Measurements from ENCODE around the gene B4GALT4.

Gene B4GALT4

DNA sequence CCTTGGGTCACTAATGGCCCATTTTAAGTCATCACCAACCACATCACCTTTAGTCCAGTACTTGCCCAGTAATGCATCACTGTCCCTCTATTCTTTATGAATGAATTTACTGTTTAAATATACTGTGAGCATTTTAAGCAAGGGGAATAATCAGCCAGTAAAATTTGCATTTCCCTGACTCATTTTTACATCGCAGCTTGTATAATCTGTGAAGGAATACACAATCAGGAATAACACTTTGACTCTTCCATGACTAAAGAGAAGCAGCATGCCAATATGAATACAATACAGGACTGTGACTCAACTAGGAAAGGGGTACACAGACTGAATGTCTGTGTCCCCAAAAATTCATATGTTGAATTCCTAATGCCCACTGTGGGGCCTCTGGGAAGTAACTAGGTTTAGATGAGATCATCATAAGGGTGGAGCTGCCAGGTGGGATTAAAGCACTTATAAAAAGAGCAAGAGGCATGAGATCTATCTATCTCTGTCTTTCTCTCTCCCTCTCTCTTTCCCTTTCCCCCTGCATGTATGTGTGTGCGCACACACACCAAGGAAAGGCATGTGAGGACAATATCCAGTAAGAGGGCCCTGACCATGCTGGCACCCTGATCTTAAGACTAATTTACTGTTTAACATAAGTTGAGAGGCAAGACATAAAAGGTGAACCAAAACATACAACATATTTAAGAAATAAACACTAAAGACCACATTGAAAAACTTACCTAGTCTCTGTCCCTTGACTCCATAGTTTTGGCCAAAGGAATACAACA is 12.1 kb downstream of the B4GALT4 start:
- H3K79me1 ChIP-seq (ENCODE audit: low read depth, low read length) = no peaks in the 10 kb centered on the region
- no peak overlapping the region for H4K8ac ChIP-seq (ENCODE audit: low read depth, low read length)
- no peak overlapping the region for H4K91ac ChIP-seq (ENCODE audit: low read depth, low read length, poor library complexity)
- no peaks in the 10 kb centered on the region for H3K9me3 ChIP-seq (replicated peaks in 1 of 2; ENCODE audit: control insufficient read depth in 2 of 2, insufficient read depth in 1 of 2, low read depth in 1 of 2, low read length in 2 of 2)
- peaks cover 30 to 83% of the 10 kb centered on the region in 2 donors for H3K36me3 ChIP-seq (replicated peaks in 1 of 2; ENCODE audit: control insufficient read depth in 2 of 2, insufficient read depth in 2 of 2, low read length in 2 of 2)
- H3K23ac ChIP-seq (ENCODE audit: low read depth, low read length, poor library complexity) = no peak overlapping the region
- no peak for DNase-seq (ENCODE audit: low spot score)
- no peak overlapping the region for H2AFZ ChIP-seq (ENCODE audit: low read length)
- no peak overlapping the region for H3K4me3 ChIP-seq (ENCODE audit: low read length in 2 of 2)
- no peak overlapping the region for H3K4ac ChIP-seq (ENCODE audit: low read length)
- H2BK120ac ChIP-seq (ENCODE audit: low read depth, low read length) = no peak overlapping the region
- H2BK15ac ChIP-seq (ENCODE audit: low read length) = no peak overlapping the region
- H3K27ac ChIP-seq (replicated peaks; ENCODE audit: low read length) = no peak overlapping the region
- no peak overlapping the region for H3K14ac ChIP-seq (ENCODE audit: low read length)
- no peak overlapping the region for H3K4me2 ChIP-seq (ENCODE audit: insufficient read depth, low read length, poor library complexity, severe bottlenecking)
- no peak overlapping the region for H2AK5ac ChIP-seq (ENCODE audit: low read depth, low read length)
- H3K4me1 ChIP-seq (ENCODE audit: control insufficient read depth in 2 of 2, insufficient read depth in 1 of 2, low read depth in 1 of 2, low read length in 2 of 2) = no peaks in the 10 kb centered on the region
- H3K18ac ChIP-seq (ENCODE audit: low read length) = no peak overlapping the region
- no peak overlapping the region for H3K9ac ChIP-seq (ENCODE audit: low read depth, low read length, poor library complexity)
- no peak overlapping the region for H2BK5ac ChIP-seq (ENCODE audit: low read length)
- H3K27me3 ChIP-seq (ENCODE audit: control insufficient read depth in 3 of 3, insufficient read depth in 3 of 3, low read depth in 1 of 3, low read length in 3 of 3) = no peaks in the 10 kb centered on the region
- no CpG with 5 or more reads among the region's 2 CpGs for WGBS, 2 donors (ENCODE audit: extremely low coverage in 2 of 2, insufficient read length in 2 of 2, insufficient replicate concordance in 1 of 2)
- no peak overlapping the region for H2BK12ac ChIP-seq (ENCODE audit: low read length)

DNA sequence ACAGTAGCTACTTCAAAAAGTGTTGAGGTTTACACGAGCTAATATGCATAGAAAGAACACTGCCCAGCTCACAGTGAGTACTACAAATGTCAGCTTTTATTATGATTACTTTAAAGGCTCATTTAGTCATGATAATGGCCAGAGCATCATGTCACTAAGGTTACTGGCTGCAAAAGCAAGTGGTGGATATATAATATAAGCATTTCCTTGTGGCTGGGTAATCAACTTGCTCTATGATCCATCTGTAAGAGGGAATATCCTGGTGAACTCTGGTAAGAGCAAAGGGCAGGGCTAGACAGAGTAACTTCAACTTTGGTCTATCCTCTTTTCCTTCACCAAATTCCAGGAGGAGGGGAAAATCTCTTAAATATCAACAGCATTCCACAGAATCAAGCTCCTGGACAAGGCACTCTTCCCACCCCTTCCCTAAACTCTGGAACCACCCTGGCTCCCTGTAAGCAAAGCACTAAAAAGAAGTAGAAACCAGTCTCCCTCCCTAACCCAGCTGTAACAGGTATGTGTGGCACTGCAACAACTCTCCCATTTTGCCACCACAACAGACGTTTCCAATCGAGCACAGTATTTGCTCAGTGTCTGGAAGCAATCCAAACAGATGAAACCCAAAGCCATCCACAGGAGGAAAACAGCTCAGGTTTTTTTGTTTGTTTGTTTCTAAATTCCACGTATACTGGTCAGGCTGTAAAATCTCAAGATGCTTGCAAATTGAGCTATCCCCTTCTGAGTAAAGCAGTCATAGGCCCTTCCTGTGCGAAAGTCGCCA is 13.4 kb downstream of the B4GALT4 start:
- H2BK120ac ChIP-seq (ENCODE audit: low read depth, low read length) = no peak overlapping the region
- no peak overlapping the region for H2BK12ac ChIP-seq (ENCODE audit: low read length)
- no peak overlapping the region for H3K4me2 ChIP-seq (ENCODE audit: insufficient read depth, low read length, poor library complexity, severe bottlenecking)
- no peaks in the 10 kb centered on the region for H3K27me3 ChIP-seq (ENCODE audit: control insufficient read depth in 3 of 3, insufficient read depth in 3 of 3, low read depth in 1 of 3, low read length in 3 of 3)
- no peaks in the 10 kb centered on the region for H3K4me1 ChIP-seq (ENCODE audit: control insufficient read depth in 2 of 2, insufficient read depth in 1 of 2, low read depth in 1 of 2, low read length in 2 of 2)
- no peak overlapping the region for H3K9ac ChIP-seq (ENCODE audit: low read depth, low read length, poor library complexity)
- no peak overlapping the region for H2AK5ac ChIP-seq (ENCODE audit: low read depth, low read length)
- no peak overlapping the region for H2BK15ac ChIP-seq (ENCODE audit: low read length)
- no peak overlapping the region for H3K14ac ChIP-seq (ENCODE audit: low read length)
- no peak for DNase-seq (ENCODE audit: low spot score)
- WGBS, 2 donors (ENCODE audit: extremely low coverage in 2 of 2, insufficient read length in 2 of 2, insufficient replicate concordance in 1 of 2) = no CpG with 5 or more reads among the region's 6 CpGs
- H2BK5ac ChIP-seq (ENCODE audit: low read length) = no peak overlapping the region
- no peak overlapping the region for H3K23ac ChIP-seq (ENCODE audit: low read depth, low read length, poor library complexity)
- H3K9me3 ChIP-seq (replicated peaks in 1 of 2; ENCODE audit: control insufficient read depth in 2 of 2, insufficient read depth in 1 of 2, low read depth in 1 of 2, low read length in 2 of 2) = no peaks in the 10 kb centered on the region
- H4K91ac ChIP-seq (ENCODE audit: low read depth, low read length, poor library complexity) = no peak overlapping the region
- no peak overlapping the region for H3K4me3 ChIP-seq (ENCODE audit: low read length in 2 of 2)
- H3K79me1 ChIP-seq (ENCODE audit: low read depth, low read length) = no peaks in the 10 kb centered on the region
- H3K27ac ChIP-seq (replicated peaks; ENCODE audit: low read length) = no peak overlapping the region
- no peak overlapping the region for H3K18ac ChIP-seq (ENCODE audit: low read length)
- no peak overlapping the region for H3K4ac ChIP-seq (ENCODE audit: low read length)
- no peak overlapping the region for H2AFZ ChIP-seq (ENCODE audit: low read length)
- H3K36me3 ChIP-seq (replicated peaks in 1 of 2; ENCODE audit: control insufficient read depth in 2 of 2, insufficient read depth in 2 of 2, low read length in 2 of 2) = peaks cover 38 to 85% of the 10 kb centered on the region in 2 donors
- H4K8ac ChIP-seq (ENCODE audit: low read depth, low read length) = no peak overlapping the region

DNA sequence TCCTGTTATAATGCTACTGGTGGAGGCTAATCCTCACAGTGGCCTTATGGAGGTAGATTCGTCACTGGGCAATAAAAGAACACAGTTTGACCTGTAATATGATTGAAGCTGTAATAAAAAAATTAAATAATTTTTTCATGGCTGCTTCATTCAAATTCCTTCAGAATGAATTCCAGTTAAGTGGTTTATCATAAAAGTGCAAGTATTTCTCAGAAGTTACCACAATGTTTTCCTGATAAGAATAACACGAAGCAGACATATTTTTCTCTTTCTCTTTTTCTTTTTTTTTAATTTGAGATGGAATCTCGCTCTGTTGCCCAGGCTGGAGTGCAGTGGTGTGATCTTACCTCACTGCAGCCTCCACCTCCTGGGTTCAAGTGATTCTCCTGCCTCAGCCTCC is 15.6 kb downstream of the B4GALT4 start:
- Histone ChIP-seq H3K4me2 (ENCODE audit: insufficient read depth, low read length, poor library complexity, severe bottlenecking) (no peak overlapping the region), H3K18ac (ENCODE audit: low read length) (no peak overlapping the region), H4K91ac (ENCODE audit: low read depth, low read length, poor library complexity) (no peak overlapping the region), H2BK120ac (ENCODE audit: low read depth, low read length) (no peak overlapping the region), H2BK15ac (ENCODE audit: low read length) (no peak overlapping the region), H3K4me3 (ENCODE audit: low read length in 2 of 2) (no peak overlapping the region), H3K27me3 (ENCODE audit: control insufficient read depth in 3 of 3, insufficient read depth in 3 of 3, low read depth in 1 of 3, low read length in 3 of 3) (no peaks in the 10 kb centered on the region), H3K36me3 (replicated peaks in 1 of 2; ENCODE audit: control insufficient read depth in 2 of 2, insufficient read depth in 2 of 2, low read length in 2 of 2) (peaks cover 40 to 82% of the 10 kb centered on the region in 2 donors), H3K4ac (ENCODE audit: low read length) (no peak overlapping the region), H3K9me3 (replicated peaks in 1 of 2; ENCODE audit: control insufficient read depth in 2 of 2, insufficient read depth in 1 of 2, low read depth in 1 of 2, low read length in 2 of 2) (no peaks in the 10 kb centered on the region), H2BK12ac (ENCODE audit: low read length) (no peak overlapping the region), H3K23ac (ENCODE audit: low read depth, low read length, poor library complexity) (no peak overlapping the region), H3K4me1 (ENCODE audit: control insufficient read depth in 2 of 2, insufficient read depth in 1 of 2, low read depth in 1 of 2, low read length in 2 of 2) (no peaks in the 10 kb centered on the region), H3K79me1 (ENCODE audit: low read depth, low read length) (no peaks in the 10 kb centered on the region), H4K8ac (ENCODE audit: low read depth, low read length) (no peak overlapping the region), H3K27ac (replicated peaks; ENCODE audit: low read length) (no peak overlapping the region), H2BK5ac (ENCODE audit: low read length) (no peak overlapping the region), H2AFZ (ENCODE audit: low read length) (no peak overlapping the region), H2AK5ac (ENCODE audit: low read depth, low read length) (no peak overlapping the region), H3K14ac (ENCODE audit: low read length) (no peak overlapping the region), H3K9ac (ENCODE audit: low read depth, low read length, poor library complexity) (no peak overlapping the region)
- DNase-seq (ENCODE audit: low spot score) = no peak
- no CpG with 5 or more reads among the region's 3 CpGs for WGBS, 2 donors (ENCODE audit: extremely low coverage in 2 of 2, insufficient read length in 2 of 2, insufficient replicate concordance in 1 of 2)

DNA sequence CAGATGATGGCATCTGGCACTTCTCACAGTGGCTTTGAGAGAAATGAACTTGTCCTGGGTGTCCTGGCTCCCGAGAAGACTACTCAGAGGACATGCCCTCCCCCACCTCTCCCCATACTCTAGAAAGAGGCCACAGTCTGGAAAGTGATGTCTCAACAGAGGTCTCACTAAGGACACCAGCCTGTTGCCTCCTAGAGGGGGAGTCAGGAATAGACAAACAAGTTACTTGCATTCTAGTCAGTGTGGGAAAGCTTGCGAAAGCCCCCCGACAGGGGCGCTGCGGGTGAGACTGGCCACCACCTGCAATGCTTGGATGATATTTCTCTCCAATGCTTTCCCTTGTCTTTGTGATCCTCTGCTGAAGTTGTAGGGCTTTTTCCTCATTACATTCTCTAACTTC is 17.2 kb downstream of the B4GALT4 start:
- Histone ChIP-seq H3K27me3 (ENCODE audit: control insufficient read depth in 3 of 3, insufficient read depth in 3 of 3, low read depth in 1 of 3, low read length in 3 of 3) (no peaks in the 10 kb centered on the region), H3K4ac (ENCODE audit: low read length) (no peak overlapping the region), H3K4me3 (ENCODE audit: low read length in 2 of 2) (no peak overlapping the region), H3K36me3 (replicated peaks in 1 of 2; ENCODE audit: control insufficient read depth in 2 of 2, insufficient read depth in 2 of 2, low read length in 2 of 2) (peaks cover 33 to 78% of the 10 kb centered on the region in 2 donors), H4K91ac (ENCODE audit: low read depth, low read length, poor library complexity) (no peak overlapping the region), H2BK15ac (ENCODE audit: low read length) (no peak overlapping the region), H3K9me3 (replicated peaks in 1 of 2; ENCODE audit: control insufficient read depth in 2 of 2, insufficient read depth in 1 of 2, low read depth in 1 of 2, low read length in 2 of 2) (no peaks in the 10 kb centered on the region), H3K4me2 (ENCODE audit: insufficient read depth, low read length, poor library complexity, severe bottlenecking) (no peak overlapping the region), H2BK5ac (ENCODE audit: low read length) (no peak overlapping the region), H3K18ac (ENCODE audit: low read length) (no peak overlapping the region), H3K4me1 (ENCODE audit: control insufficient read depth in 2 of 2, insufficient read depth in 1 of 2, low read depth in 1 of 2, low read length in 2 of 2) (no peaks in the 10 kb centered on the region), H2BK120ac (ENCODE audit: low read depth, low read length) (no peak overlapping the region), H2AK5ac (ENCODE audit: low read depth, low read length) (no peak overlapping the region), H3K23ac (ENCODE audit: low read depth, low read length, poor library complexity) (no peak overlapping the region), H3K27ac (replicated peaks; ENCODE audit: low read length) (no peak overlapping the region), H2AFZ (ENCODE audit: low read length) (no peak overlapping the region), H4K8ac (ENCODE audit: low read depth, low read length) (no peak overlapping the region), H3K14ac (ENCODE audit: low read length) (no peak overlapping the region), H2BK12ac (ENCODE audit: low read length) (no peak overlapping the region), H3K9ac (ENCODE audit: low read depth, low read length, poor library complexity) (no peak overlapping the region), H3K79me1 (ENCODE audit: low read depth, low read length) (no peaks in the 10 kb centered on the region)
- WGBS, 2 donors (ENCODE audit: extremely low coverage in 2 of 2, insufficient read length in 2 of 2, insufficient replicate concordance in 1 of 2) = no CpG with 5 or more reads among the region's 5 CpGs
- DNase-seq (ENCODE audit: low spot score) = no peak

Data from neuronal stem cell (in vitro differentiated cells).